ENCODE data around the gene LCMT2. TPM values are rescaled to one million over a fixed set of nuclear protein-coding genes. Genes with fewer than 3 reads are reported as not detected.

The LCMT2 gene, protein sequence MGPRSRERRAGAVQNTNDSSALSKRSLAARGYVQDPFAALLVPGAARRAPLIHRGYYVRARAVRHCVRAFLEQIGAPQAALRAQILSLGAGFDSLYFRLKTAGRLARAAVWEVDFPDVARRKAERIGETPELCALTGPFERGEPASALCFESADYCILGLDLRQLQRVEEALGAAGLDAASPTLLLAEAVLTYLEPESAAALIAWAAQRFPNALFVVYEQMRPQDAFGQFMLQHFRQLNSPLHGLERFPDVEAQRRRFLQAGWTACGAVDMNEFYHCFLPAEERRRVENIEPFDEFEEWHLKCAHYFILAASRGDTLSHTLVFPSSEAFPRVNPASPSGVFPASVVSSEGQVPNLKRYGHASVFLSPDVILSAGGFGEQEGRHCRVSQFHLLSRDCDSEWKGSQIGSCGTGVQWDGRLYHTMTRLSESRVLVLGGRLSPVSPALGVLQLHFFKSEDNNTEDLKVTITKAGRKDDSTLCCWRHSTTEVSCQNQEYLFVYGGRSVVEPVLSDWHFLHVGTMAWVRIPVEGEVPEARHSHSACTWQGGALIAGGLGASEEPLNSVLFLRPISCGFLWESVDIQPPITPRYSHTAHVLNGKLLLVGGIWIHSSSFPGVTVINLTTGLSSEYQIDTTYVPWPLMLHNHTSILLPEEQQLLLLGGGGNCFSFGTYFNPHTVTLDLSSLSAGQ
- 10 to 100 TPM; 11.2 to 14.8 (median 13.2) TPM for polyA plus RNA-seq (ENCODE audit: insufficient read length in 4 of 4)

DNA sequence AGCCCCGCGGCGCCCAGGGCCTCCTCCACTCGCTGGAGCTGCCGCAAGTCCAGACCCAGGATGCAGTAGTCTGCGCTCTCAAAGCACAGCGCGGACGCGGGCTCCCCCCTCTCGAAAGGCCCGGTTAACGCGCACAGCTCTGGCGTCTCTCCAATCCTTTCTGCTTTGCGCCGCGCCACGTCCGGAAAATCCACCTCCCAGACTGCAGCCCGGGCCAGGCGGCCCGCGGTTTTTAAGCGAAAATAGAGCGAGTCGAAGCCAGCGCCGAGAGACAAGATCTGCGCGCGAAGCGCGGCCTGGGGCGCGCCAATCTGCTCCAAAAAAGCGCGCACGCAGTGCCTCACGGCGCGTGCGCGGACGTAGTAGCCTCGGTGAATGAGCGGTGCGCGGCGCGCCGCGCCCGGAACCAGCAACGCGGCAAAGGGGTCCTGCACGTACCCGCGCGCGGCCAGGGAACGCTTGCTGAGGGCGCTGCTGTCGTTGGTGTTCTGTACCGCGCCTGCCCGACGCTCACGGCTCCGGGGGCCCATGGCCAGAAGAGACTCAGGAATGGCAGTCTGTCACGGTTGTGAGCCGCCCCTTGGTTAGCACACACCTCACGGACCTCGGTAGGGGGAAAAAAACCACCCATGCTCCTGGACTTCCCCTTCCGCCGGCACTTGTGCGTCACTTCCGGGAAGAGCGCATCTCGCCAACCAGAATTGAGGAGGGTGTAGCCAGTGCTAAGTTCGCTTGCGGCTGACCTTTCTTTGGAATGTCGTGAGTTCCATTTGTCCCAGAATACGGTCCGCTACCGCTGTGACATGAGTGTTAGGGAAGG is at the start of gene LCMT2:
TSS of gene LCMT2 (minus strand) at position 614 of the 820 bp plus-strand sequence. CDS start at position 530, 84 bp downstream.
- peak; percentile 95 to 97 (median 96) for DNase-seq (ENCODE audit: low read depth in 4 of 4, low spot score in 2 of 4)

DNA sequence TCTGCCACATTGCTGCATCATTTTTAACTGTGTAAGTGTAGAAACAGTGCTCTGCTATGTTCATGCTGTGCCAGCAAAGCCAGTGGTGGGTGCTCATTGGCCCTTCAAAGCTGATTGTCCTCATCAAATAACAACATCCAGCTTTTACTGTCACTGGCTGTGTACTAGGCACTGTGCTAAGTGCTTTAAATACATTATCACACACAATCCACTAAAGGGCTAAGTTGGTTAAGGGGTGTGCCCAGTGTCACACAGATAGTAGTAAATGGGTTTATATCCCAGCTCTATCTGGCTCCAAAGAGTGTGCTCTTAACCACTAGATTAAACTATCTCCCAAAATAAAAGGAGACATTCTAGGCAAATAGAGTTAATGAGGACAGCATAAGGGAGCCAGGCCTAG is 48.2 kb upstream of the LCMT2 start:
- DNase-seq (ENCODE audit: low read depth in 4 of 4, low spot score in 2 of 4) = no peak

DNA sequence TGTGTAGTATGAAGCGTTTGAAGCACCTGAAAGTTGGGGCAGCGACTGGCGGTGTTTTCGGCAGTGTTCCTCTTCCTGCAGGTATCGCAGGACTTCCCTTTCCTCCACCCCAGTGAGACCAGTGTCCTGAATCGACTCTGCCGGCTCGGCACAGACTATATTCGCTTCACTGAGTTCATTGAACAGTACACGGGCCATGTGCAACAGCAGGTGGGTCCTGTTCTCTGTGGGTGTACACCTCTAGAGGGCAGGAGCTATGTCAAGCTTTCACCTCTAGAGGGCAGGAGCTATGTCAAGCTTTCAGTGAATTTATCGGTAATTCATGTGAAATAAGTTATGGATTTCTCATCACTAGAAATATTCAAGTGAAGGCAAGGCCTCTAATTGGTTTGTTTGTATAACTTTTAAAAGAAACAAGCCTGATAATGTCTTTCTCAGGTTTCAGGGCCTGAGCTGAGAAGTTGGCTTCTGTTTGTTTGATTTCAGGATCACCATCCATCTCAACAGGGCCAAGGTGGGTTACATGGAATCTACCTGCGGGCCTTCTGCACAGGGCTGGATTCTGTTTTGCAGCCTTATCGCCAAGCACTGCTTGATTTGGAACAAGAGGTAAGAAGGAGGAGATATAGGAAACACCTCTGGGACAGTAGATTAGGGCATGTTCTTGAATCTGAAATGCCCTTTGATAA is 45.8 kb upstream of the LCMT2 start:
- no peak for DNase-seq (ENCODE audit: low read depth in 4 of 4, low spot score in 2 of 4)

DNA sequence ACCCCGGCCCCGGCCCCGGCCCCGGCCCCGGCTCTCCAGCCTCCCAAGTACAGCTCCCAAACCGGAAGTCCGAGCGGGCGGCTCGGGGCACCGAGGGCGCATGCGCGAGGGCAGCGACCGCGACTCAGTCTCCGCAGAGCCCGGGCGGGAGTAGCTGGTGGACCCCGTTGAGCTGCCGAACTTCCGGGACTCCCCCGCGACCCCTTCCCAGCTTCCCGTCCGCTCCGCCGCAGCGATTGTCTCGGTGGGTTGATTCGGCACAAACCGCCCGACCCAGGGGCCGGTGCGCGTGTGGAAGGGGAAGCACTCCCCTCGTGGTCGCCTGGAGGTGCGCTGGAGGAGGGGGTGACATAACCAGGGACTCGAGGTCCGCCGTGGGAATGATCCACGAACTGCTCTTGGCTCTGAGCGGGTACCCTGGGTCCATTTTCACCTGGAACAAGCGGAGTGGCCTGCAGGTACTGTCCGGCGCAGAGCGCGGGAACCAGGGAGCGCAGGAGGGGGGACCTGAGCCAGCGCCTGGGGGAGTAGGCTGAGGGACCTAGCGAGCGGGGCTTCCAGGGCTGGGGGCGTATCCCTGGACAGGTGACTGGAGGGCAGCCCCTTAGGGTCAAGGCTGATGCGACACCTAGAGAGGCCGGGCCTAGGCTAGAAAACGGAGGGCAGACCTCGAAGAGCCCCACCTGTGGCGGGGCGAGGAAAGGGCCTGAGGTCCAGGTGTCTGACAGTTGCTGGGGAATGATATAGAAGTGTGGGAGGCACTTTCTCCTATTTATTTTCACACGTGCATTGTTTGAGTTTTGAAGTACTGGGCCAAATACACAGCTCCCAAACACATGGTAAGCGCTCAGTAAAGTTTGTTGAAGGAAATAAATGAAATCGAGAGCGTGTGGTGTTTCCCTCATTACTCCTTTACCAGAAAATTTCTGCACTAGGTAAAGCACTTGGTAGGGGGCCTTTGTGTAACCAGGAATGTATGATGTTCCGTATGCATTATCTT is 40.9 kb upstream of the LCMT2 start, which contains the start of the genes TUBGCP4 and ZSCAN29:
TSS of gene TUBGCP4 (plus strand) at position 127 of the 1,000 bp plus-strand sequence. CDS start at position 381, 254 bp downstream.
TSS of gene ZSCAN29 (minus strand) at position 69 of the 1,000 bp plus-strand sequence. CDS start 1,130 bp downstream, outside the sequence.
- peak; percentile 53 to 77 (median 64) for DNase-seq (ENCODE audit: low read depth in 4 of 4, low spot score in 2 of 4)

DNA sequence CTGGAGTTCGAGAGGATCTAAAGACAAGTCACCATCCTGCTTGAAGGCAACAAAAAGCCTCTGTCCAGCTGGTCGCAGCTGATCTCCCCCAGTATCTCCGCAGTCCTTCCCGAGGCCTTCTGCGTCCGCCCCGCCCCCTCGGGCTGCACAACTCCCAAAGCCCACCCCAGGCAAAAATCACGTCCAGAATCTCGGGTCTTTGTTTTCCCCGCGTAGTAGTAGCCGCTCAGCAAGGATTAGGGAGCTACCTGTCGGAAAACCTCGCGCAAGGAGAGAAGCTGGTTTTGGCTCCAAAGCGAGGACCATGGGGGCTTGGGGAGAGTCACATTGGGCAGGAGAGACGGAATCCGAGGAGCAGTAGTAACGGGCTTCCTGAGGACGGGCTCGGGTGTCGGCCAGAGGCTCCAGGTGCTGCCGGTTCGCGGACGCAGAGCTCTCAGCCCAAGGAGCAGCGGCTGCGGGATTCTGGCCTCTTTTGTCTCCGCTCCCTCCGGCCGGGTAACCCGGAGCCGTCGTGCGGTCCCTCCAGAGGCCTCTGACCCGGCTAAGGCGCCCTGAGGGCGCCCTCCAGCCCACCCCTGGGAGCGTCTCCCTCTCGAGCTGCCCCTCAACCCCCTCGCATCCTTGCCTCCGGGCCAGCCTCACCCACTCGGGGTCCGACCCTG is 40.1 kb upstream of the LCMT2 start:
- peak in 3 of 4 donors; percentile 21 to 48 (median 40) for DNase-seq (ENCODE audit: low read depth in 4 of 4, low spot score in 2 of 4)

DNA sequence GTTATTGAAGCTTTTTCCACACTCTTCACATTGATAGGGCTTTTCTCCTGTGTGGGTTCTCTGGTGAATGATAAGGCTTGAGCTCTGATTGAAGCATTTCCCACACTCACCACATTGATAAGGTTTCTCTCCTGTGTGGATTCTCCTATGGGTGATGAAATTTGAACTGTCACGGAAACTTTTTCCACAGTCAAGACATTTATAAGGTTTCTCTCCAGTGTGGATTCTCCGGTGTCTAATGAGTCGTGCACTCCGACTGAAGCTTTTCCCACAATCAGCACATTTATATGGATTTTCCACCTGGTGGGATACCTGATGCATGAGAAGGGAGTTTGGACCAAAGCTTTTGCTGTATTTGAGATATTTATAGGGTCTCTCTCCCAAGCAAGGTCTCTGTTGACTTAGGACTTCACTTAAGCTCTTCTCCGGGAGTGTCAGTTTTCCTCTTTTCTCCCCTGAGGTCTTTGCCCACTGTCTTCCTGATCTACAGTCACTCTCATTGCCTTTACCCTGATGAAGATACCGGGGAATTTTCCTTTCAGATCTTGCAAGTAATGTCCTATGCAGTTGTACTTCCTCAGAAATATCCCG is 31.0 kb upstream of the LCMT2 start:
- no peak for DNase-seq (ENCODE audit: low read depth in 4 of 4, low spot score in 2 of 4)

DNA sequence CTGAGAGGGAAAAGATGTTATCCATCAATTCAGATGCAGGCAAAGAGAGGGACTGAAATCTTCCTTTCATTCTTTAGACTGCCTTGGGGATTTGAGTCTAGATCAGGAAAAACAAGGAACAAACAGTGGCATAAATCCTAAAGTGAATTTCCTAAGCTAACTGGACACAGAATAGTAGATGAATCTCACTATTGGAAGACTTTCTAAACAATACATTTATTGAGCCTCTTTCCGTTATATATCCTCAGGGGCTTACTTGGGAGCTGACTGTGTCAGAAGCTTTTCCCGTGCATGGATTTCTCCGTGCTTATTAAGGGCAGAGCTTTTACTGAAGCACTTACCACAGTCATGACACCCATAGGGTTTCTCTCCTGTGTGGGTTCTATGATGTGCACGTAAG is 30.4 kb upstream of the LCMT2 start:
- no peak for DNase-seq (ENCODE audit: low read depth in 4 of 4, low spot score in 2 of 4)

DNA sequence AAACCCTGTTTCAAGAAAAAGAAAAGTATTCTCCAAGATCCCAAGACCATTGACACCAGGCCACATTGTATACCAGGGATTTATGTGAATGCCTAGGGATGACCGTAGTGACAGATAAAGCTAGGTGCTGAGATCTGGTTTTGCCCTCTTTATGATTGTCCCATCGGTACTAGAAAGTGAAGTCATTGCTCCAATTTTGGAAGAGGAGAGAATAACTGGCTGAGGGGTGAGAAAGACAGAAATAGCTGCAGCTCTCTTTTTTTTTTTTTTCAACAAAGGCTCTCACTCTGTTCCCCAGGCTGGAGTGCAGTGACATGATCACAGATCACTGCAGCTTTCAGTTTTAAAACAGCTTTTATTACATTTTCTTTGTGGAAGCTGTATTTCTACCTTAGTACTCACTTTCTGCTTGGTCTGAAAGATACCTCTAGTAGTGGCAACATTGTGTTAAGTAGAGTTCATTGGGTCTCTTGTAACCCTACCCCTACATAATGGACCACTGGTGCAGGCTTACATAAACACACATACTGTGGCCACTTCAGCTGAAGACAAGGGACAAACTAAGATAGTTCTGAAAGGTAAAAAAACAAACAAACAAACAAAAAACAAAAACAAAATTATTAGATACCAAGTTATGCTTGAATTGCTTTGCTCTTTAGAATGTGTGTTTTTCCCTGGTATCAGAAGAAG is 22.5 kb upstream of the LCMT2 start:
- no peak for DNase-seq (ENCODE audit: low read depth in 4 of 4, low spot score in 2 of 4)

DNA sequence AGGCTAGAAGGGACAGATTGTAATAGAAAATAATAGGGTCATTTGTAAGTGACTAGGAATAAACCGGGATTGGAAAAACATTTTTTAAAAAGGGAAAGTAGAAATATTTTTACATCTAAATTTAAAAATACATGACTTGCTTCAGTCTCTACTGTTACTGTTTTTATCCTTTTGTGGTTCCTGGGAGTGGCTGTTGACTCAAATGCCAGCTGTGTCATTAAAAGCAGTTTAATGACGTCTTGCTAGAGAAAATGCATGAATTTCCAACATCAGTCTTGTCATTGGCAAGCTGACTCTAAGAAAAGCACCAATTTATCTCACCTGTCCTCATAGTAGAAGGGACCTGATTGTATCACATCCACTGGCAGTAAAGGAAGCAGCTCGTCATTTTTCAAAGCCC is 16.7 kb upstream of the LCMT2 start:
- DNase-seq (ENCODE audit: low read depth in 4 of 4, low spot score in 2 of 4) = no peak

DNA sequence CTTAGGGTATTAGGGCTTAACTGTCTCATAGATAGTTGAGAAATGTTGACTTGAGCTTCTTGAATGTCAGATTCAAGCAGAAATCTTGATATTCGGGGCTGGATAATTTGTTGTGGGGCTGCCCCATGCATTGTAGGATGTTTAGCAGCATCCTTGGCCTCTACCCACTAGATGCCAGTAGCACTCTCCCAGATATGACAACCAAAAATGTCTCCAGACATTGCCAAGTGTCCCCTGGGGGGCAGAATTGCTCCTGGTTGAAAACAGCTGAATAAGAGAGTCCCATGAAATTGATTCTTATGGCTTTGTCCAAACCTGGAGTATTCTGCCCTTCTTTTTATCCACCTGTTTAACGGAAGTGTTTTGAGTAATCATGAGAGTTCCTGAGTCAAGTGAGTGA is 15.9 kb upstream of the LCMT2 start:
- DNase-seq (ENCODE audit: low read depth in 4 of 4, low spot score in 2 of 4) = no peak

DNA sequence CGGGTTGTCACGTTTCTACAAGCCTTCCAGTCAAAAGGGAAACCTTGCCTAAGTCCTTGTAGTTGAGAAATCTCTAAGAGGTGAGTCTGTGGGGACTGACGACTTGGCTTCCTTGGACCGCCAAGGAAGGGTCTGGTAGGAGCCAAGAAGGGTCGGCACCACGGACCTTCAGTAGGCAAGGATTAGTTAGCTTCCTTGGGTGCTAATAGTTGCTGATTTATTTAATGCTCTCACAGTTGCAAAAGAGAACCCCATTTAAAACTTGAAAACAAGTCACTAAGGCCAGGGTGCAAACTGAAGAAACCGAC is 361 bp upstream of the LCMT2 start:
- no peak for DNase-seq (ENCODE audit: low read depth in 4 of 4, low spot score in 2 of 4)

DNA sequence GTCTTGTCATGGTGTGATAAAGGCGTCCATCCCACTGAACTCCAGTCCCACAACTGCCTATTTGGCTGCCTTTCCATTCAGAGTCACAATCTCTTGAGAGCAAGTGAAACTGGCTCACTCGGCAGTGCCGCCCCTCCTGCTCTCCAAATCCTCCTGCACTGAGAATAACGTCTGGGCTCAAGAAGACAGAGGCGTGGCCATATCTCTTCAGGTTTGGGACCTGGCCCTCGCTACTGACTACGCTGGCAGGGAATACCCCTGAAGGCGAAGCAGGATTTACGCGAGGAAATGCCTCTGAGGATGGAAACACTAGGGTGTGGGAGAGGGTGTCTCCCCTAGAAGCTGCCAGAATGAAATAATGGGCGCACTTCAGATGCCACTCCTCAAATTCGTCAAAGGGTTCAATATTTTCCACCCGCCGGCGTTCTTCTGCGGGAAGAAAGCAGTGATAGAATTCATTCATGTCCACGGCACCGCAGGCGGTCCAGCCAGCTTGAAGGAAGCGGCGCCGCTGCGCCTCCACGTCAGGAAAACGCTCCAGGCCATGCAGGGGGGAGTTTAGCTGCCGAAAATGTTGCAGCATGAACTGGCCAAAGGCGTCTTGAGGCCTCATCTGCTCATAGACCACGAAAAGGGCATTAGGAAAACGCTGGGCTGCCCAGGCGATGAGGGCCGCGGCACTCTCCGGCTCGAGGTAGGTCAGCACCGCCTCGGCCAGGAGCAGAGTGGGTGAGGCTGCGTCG is 985 bp downstream of the LCMT2 start:
- peak in 3 of 4 donors; percentile 7 to 28 (median 26) for DNase-seq (ENCODE audit: low read depth in 4 of 4, low spot score in 2 of 4)

DNA sequence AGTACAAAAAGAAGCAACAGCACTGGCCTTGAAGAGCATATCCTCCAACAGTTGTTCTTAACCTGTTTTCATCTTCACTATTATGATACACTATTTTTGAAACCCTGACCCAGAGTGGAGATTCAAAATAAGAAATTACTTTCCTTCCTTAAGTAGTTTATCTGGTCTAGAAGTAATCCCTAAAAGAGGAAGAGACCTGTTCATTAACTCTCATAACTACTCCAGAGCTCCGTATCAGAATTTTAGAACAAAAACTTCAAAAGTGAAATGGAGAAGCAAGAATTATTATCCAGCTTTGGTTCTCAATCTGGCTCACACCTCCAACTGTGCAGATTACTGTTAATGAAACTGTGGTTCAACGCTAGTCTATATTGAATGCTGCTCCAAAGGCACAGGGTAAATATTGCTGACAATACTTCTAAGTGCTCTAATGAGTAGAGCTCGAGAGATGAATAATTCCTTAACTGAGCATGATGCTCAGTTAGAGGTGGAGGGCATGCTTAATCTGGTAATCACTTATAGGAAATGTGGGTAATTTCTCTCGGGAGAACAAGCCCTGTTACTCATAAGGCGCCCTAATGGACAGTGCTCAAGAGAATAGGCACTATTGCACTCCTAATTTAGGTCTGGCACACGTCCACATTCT is 5.2 kb downstream of the LCMT2 start:
- no peak for DNase-seq (ENCODE audit: low read depth in 4 of 4, low spot score in 2 of 4)

DNA sequence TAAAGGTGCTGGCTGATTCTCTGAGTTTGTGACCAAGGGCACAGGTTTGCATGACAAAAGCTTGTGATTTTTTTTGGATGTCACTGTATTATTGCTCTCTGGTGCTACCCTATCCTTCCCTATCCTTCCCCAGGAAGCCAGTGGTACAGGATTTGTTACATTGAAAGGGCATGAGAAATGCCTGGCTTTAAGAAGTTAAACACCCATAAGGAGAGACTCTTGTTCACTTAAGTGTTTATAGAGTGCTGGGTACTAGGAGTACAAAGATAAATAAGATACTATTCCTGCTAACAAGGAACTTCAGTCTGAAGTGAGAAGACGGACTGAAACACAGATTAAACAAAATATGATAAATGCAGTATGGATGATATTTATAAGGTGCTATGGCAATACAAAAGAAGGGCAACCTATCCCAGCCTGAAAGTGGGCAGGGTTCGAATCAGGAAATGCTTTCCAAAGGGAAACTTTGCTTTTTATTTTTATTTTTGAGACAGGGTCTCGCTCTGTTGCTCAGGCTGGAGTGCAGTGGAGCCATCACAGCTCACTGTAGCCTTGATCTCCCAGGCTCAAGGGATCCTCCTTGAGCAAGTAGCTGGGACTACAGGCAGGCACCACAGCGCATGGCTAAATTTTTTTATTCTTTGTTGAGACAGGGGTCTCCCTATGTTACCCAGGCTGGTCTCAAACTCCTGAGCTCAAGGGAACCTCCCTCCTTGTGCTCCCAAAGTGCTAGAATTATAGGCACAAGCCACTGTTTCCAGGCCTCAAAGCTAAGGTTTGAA is 11.2 kb downstream of the LCMT2 start:
- DNase-seq (ENCODE audit: low read depth in 4 of 4, low spot score in 2 of 4) = no peak

DNA sequence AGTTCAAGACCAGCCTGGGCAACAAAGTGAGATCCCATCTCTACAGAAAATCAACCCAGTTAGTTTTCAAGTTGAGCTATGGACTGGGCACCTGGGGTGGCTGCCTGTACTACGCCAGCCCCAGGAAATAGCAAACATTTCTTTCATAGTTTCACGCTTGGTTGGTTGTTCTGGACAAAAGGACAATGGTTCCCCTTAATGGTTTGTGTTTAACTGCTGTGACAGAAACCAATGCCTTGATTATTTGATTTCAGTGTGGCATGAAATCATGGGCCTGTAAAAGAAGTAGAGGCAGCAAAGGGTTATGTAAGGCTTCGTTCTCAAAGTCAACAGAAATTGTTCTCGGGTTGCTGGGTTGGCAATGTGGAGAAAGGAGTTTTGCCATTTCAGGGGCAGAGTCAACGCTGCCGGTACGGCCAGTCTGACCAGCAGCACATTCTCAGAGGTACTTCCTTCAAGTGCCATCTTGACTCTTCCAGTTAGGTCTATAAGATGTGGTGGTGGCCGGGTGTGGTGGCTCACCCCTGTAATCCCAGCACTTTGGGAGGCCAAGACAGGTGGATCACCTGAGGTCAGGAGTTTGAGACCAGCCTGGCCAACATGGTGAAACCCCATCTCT is 12.7 kb downstream of the LCMT2 start:
- DNase-seq (ENCODE audit: low read depth in 4 of 4, low spot score in 2 of 4) = no peak

Measured in left renal cortex interstitium (tissue), 4 donors.